HepG2 (cell line): Measurements from ENCODE around the gene KATNAL1. TPM values are rescaled to one million over a fixed set of nuclear protein-coding genes. Genes with fewer than 3 reads are reported as not detected.

Experiments used
- ATAC-seq: fragments of 200-7000 bp; cut with Tn5 transposase; 3 replicates; pipeline ENCODE4 v1.9.1; 2020; ENCODE audit warnings: mild to moderate bottlenecking, moderate library complexity
- BruUV-seq: library from RNA; stranded (reverse); fragments of 400-500 nt; replicated peaks from 2 replicates; lab custom pipeline; 2021; lab: Mats Ljungman, UMichigan
- CTCF ChIA-PET: fragments of 300-600 bp; formaldehyde crosslinking; extraction: SDS; loops from one replicate; lab custom pipeline; 2021; ENCODE audit warnings: low total read pairs, inconsistent platforms, low intra/inter-chr PET ratio; lab: Yijun Ruan, JAX
- POLR2A ChIA-PET: fragments of 350-600 bp; sonication (Branson Sonifier 250); formaldehyde crosslinking; loops from one replicate; lab custom pipeline; 2020; ENCODE audit warnings: antibody characterized with exemption, inconsistent platforms; lab: Yijun Ruan, JAX
- DNase-seq: peaks from one replicate; pipeline ENCODE4 v3.0.0-alpha.2; 2015; ENCODE audit warnings: low spot score
- FAIRE-seq: peaks from 3 replicates; lab custom pipeline; 2011; peaks lifted over from hg19 to GRCh38; lab: Jason Lieb, UNC
- H2AFZ ChIP-seq: one replicate; pipeline ENCODE4 v1.6.1; 2011; ENCODE audit warnings: low read length, inconsistent platforms
- H3K27ac ChIP-seq: fragments of 300-600 bp; 3 replicates; pipeline ENCODE4 v1.8.0; 2011; ENCODE audit warnings: mixed run types, mild to moderate bottlenecking, mixed read lengths, low read length, inconsistent platforms; ENCODE audit not compliant: insufficient read depth; ENCODE audit errors: extremely low read length
- H3K27me3 ChIP-seq, 2 experiments: fragments of 200-600 bp in 1 of 2; 2 replicates in 1 of 2; 3 replicates in 1 of 2; pipeline versions ENCODE4 v1.6.0 to v1.8.0; 2011; ENCODE audit warnings: low read length in 2 of 2, mild to moderate bottlenecking in 2 of 2, moderate library complexity in 2 of 2, inconsistent platforms in 1 of 2; ENCODE audit not compliant: insufficient read depth in 2 of 2, control insufficient read depth in 1 of 2
- H3K36me3 ChIP-seq, 2 experiments: fragments of 200-600 bp in 1 of 2; replicated peaks in 1 of 2; 2 replicates in 1 of 2; 3 replicates in 1 of 2; pipeline versions ENCODE4 v1.5.1 to v1.8.0; 2011; ENCODE audit warnings: low read length in 2 of 2, inconsistent platforms in 1 of 2; ENCODE audit not compliant: insufficient read depth in 2 of 2, control insufficient read depth in 1 of 2
- H3K4me1 ChIP-seq: 2 replicates; pipeline ENCODE4 v1.5.1; 2012; ENCODE audit warnings: low read length, inconsistent platforms; ENCODE audit not compliant: insufficient read depth
- H3K4me2 ChIP-seq: 2 replicates; pipeline ENCODE4 v1.6.0; 2011; ENCODE audit warnings: low read depth, low read length, inconsistent platforms
- H3K4me3 ChIP-seq, 3 experiments: fragments of 200-600 bp in 1 of 3; sonication (generic), shearing (Covaris generic) in 1 of 3; replicated peaks in 1 of 3; 2 replicates each; pipeline ENCODE4 v1.5.1; 2011 to 2016; ENCODE audit warnings: low read length in 3 of 3, inconsistent platforms in 2 of 3, low read depth in 2 of 3, mild to moderate bottlenecking in 2 of 3, control low read depth in 1 of 3, mixed read lengths in 1 of 3; ENCODE audit not compliant: insufficient read depth in 1 of 3
- H3K79me2 ChIP-seq: one replicate; pipeline ENCODE4 v1.6.1; 2011; ENCODE audit warnings: low read length, inconsistent platforms; ENCODE audit not compliant: insufficient read depth
- H3K9ac ChIP-seq: 2 replicates; pipeline ENCODE4 v1.6.0; 2011; ENCODE audit warnings: mild to moderate bottlenecking, low read depth, low read length, inconsistent platforms; ENCODE audit not compliant: insufficient read depth
- H3K9me3 ChIP-seq: 2 replicates; pipeline ENCODE4 v1.5.1; 2012; ENCODE audit warnings: mild to moderate bottlenecking, low read length
- H4K20me1 ChIP-seq: 2 replicates; pipeline ENCODE4 v1.6.0; 2011; ENCODE audit warnings: inconsistent platforms, mild to moderate bottlenecking, low read length, moderate library complexity; ENCODE audit not compliant: insufficient read depth
- AGO1 ChIP-seq: fragments of 200-400 bp; formaldehyde crosslinking; IDR thresholded peaks from 2 replicates; pipeline ENCODE4 v1.6.1; 2017; ENCODE audit warnings: mild to moderate bottlenecking, low read depth, low read length, moderate library complexity; ENCODE audit not compliant: poor library complexity, severe bottlenecking
- CEBPG ChIP-seq: IDR thresholded peaks from 2 replicates; pipeline ENCODE4 v1.6.1; 2016
- CHD2 ChIP-seq: IDR thresholded peaks from 2 replicates; pipeline ENCODE4 v1.6.1; 2011; ENCODE audit warnings: low read depth, low read length, improper control_type of control experiment
- ERF ChIP-seq: IDR thresholded peaks from 2 replicates; pipeline ENCODE4 v1.6.1; 2018; ENCODE audit warnings: missing biosample characterization, missing genetic modification reagents
- FOXM1 ChIP-seq: sonication (generic); formaldehyde crosslinking; IDR thresholded peaks from 2 replicates; pipeline ENCODE4 v1.5.0; 2020; ENCODE audit warnings: missing genetic modification reagents
- HNRNPUL1 ChIP-seq: fragments of 200-400 bp; formaldehyde crosslinking; IDR thresholded peaks from 2 replicates; pipeline ENCODE4 v1.6.1; 2017; ENCODE audit warnings: low read depth, mild to moderate bottlenecking, low read length, moderate library complexity
- MAFF ChIP-seq: IDR thresholded peaks from 2 replicates; pipeline ENCODE4 v1.6.1; 2011; ENCODE audit warnings: low read depth, low read length, improper control_type of control experiment
- NFE2 ChIP-seq: sonication (generic); formaldehyde crosslinking; IDR thresholded peaks from 2 replicates; pipeline ENCODE4 v1.4.0; 2020; ENCODE audit warnings: missing genetic modification reagents
- POLR2AphosphoS5 ChIP-seq: IDR thresholded peaks from 2 replicates; pipeline ENCODE4 v1.6.1; 2012; ENCODE audit warnings: low read depth, low read length
- SAFB2 ChIP-seq: sonication (generic); formaldehyde crosslinking; IDR thresholded peaks from 2 replicates; pipeline ENCODE4 v1.5.1; 2020; ENCODE audit warnings: missing genetic modification reagents, low read depth, mild to moderate bottlenecking, borderline replicate concordance
- ZNF12 ChIP-seq: sonication (generic); formaldehyde crosslinking; IDR thresholded peaks from 2 replicates; pipeline ENCODE4 v1.5.0; 2020; ENCODE audit warnings: missing genetic modification reagents
- ZNF251 ChIP-seq: sonication (generic); formaldehyde crosslinking; IDR thresholded peaks from 2 replicates; pipeline ENCODE4 v1.9.0; 2021; ENCODE audit warnings: mild to moderate bottlenecking, missing genetic modification reagents
- ZNF326 ChIP-seq: sonication (generic); formaldehyde crosslinking; IDR thresholded peaks from 2 replicates; pipeline ENCODE4 v1.4.0; 2020; ENCODE audit warnings: missing genetic modification reagents, borderline replicate concordance
- ZNF775 ChIP-seq: sonication (generic); formaldehyde crosslinking; IDR thresholded peaks from 2 replicates; pipeline ENCODE4 v1.4.0; 2020; ENCODE audit warnings: missing genetic modification reagents, mild to moderate bottlenecking, moderate library complexity, borderline replicate concordance
- WGBS: methylation state at CpG from one replicate; pipeline ENCODE4 v1.1.6; 2017; ENCODE audit warnings: low lambda C conversion rate; 5-methylcytosine and 5-hydroxymethylcytosine counted together
- in situ Hi-C: cut with HindIII; loops from 2 replicates; pipeline ENCODE4 v1.10.0; 2017; ENCODE audit warnings: low pct_unique_long_range_greater_than_20kb; ENCODE audit not compliant: extremely low pct_ligation_motif_present
- intact Hi-C: fragments of 100-400 bp; cut with micrococcal nuclease; formaldehyde crosslinking; loops from one replicate; pipeline ENCODE4 v1.10.0; 2022; ENCODE audit not compliant: unreplicated experiment
- polyA plus RNA-seq, 8 experiments: library from polyadenylated mRNA; depleted of rRNA in 3 of 8; stranded (reverse) in 7 of 8; unstranded in 1 of 8; fragments of >200 nt; fragmentation: Illumina TruSeq in 4 of 8; extraction: Trizol in 4 of 8; gene quantifications; 2 replicates each; pipeline versions ENCODE4 v1.2.1 to v1.2.3, GENCODE V29; 2011 to 2016; ENCODE audit warnings: low read depth in 4 of 8, missing spikeins in 1 of 8, mixed read lengths in 1 of 8; ENCODE audit not compliant: insufficient read depth in 1 of 8
- total RNA-seq, 5 experiments: library from RNA; depleted of rRNA; stranded (reverse); fragments of >200 nt; fragmentation: Illumina TruSeq; extraction: Trizol; gene quantifications; 2 replicates each; pipeline ENCODE4 v1.2.3, GENCODE V29; 2016; ENCODE audit warnings: low read depth in 1 of 5
- TF ChIP-seq, protein P1 (sequence below): sonication (generic); formaldehyde crosslinking; IDR thresholded peaks from 2 replicates; pipeline ENCODE4 v1.8.0; 2022; ENCODE audit warnings: mild to moderate bottlenecking, missing genetic modification reagents, moderate library complexity
- TF ChIP-seq, protein P2 (sequence below): sonication (generic); formaldehyde crosslinking; IDR thresholded peaks from 2 replicates; pipeline ENCODE4 v1.5.1; 2020; ENCODE audit warnings: missing genetic modification reagents, mild to moderate bottlenecking, borderline replicate concordance

Gene KATNAL1
- total and polyA plus RNA-seq, 2 of the 13 experiments (the other 11 are each of a cell fraction or from before 2014, with no cell fraction given) = 3.2 to 11.8 TPM

DNA sequence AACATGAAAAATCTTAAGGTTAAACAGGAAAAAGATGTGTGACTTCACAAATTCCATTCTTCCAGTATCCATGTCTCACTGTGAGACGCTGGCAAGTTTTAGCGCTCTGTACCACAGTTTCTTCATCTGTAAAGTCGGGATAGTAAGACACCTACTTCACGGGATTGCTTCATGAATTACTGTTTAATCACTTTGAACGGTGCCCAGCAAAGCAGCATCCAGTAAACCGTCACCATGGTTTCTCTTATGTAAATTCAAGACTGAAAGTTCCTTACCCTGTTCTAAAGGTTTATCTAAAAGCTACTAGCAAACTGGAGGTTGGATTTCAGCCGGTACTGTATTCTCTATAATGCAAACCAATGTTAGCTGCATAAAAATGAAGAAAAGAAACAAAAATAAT, 53.5 kb downstream of the KATNAL1 start:
- no peak overlapping the region for H3K4me3 ChIP-seq
- TF ChIP-seq FOXM1 (CRISPR knock-in tag) (no peak), CEBPG (CRISPR knock-in tag) (no peak), CHD2 (no peak), SAFB2 (CRISPR knock-in tag) (no peak), AGO1 (no peak), ZNF251 (CRISPR knock-in tag) (no peak), HNRNPUL1 (no peak)
- TF ChIP-seq, protein P1, sequence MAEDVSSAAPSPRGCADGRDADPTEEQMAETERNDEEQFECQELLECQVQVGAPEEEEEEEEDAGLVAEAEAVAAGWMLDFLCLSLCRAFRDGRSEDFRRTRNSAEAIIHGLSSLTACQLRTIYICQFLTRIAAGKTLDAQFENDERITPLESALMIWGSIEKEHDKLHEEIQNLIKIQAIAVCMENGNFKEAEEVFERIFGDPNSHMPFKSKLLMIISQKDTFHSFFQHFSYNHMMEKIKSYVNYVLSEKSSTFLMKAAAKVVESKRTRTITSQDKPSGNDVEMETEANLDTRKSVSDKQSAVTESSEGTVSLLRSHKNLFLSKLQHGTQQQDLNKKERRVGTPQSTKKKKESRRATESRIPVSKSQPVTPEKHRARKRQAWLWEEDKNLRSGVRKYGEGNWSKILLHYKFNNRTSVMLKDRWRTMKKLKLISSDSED = no peak
- WGBS = 99% methylated on average over 7 of the region's 7 CpGs
- ATAC-seq (no peak), FAIRE-seq (no peak), DNase-seq (no peak)
- H3K4me2 ChIP-seq = no peak overlapping the region
- H3K27me3 ChIP-seq = no peaks in the 10 kb centered on the region
- no TSS peak for BruUV-seq
- no peak overlapping the region for H2AFZ ChIP-seq
- intact Hi-C loops = no loop called here
- H3K79me2 ChIP-seq = no peaks in the 10 kb centered on the region
- no peak overlapping the region for H3K9ac ChIP-seq
- POLR2A ChIA-PET = no interaction called here
- H3K9me3 ChIP-seq = no peaks in the 10 kb centered on the region
- in situ Hi-C loops = no loop called here
- peaks cover 10% of the 10 kb centered on the region for H3K4me1 ChIP-seq
- no peaks in the 10 kb centered on the region for H3K36me3 ChIP-seq
- H4K20me1 ChIP-seq = no peaks in the 10 kb centered on the region
- CTCF ChIA-PET = no interaction called here
- H3K27ac ChIP-seq = no peak overlapping the region

DNA sequence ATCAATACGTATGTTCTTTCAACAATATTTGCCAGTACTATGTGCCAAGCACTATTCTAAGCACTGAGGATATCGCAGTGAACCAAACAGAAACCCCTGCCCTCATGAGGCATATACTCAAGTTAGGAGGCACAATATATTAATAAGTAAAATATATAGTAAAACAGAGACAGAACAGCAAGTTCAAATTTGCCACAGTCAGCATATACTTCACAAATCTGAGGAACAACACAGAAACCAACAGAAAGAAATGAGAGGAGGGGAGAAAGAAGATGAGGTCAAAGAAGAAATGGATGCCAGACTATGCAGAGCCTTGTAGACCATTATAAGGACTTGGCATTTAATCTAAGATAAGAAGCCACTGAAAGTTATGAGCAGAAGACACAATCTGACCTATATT, 59.9 kb downstream of the KATNAL1 start:
- no peak for DNase-seq
- Histone ChIP-seq H3K79me2 (no peaks in the 10 kb centered on the region), H3K9me3 (no peaks in the 10 kb centered on the region), H3K27me3 (no peaks in the 10 kb centered on the region), H3K4me3 (no peak overlapping the region), H3K4me1 (no peaks in the 10 kb centered on the region), H3K4me2 (no peak overlapping the region), H2AFZ (no peak overlapping the region), H3K27ac (no peak overlapping the region), H3K36me3 (no peaks in the 10 kb centered on the region), H4K20me1 (no peaks in the 10 kb centered on the region), H3K9ac (no peak overlapping the region)
- in situ Hi-C loops = no loop called here
- intact Hi-C loops = no loop called here
- POLR2A ChIA-PET = no interaction called here
- no peak for ATAC-seq
- CTCF ChIA-PET = no interaction called here
- no TSS peak for BruUV-seq
- 95% methylated on average over 2 of the region's 2 CpGs for WGBS
- no peak for FAIRE-seq
- peak; percentile 94 for TF ChIP-seq MAFF
- no peak for TF ChIP-seq ZNF326
- TF ChIP-seq, protein P2, sequence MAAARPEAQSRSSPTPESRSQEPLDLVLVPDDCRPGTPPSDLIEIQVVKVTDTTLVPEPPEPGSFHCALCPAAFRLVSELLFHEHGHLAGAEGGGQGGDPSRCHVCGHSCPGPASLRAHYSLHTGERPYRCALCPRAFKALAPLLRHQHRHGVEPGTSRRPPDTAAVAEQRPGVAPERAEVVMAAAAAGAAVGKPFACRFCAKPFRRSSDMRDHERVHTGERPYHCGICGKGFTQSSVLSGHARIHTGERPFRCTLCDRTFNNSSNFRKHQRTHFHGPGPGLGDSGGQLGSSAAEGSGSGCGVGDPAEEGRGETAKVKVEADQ (CRISPR knock-in tag) = no peak
- TF ChIP-seq ZNF775 (CRISPR knock-in tag) = no peak
- no peak for TF ChIP-seq NFE2 (CRISPR knock-in tag)
- TF ChIP-seq ZNF12 = no peak
- no peak for TF ChIP-seq POLR2AphosphoS5
- no peak for TF ChIP-seq ERF (CRISPR knock-in tag)
